HG03354 (cell line): ENCODE results near the gene OCLN.
A peak's percentile ranks its signal among the peaks of the same experiment; 100 is the strongest.
"Not testable (repeated sequence)": the region's sequence is repeated elsewhere in the genome, so short reads cannot be mapped to it uniquely, and the experiment has no call there.

ENCODE experiments used
- ATAC-seq: cut with Tn5 transposase; IDR thresholded peaks from one replicate; pipeline ENCODE4 v1.9.1; 2021; ENCODE audit warnings: mild to moderate bottlenecking; ENCODE audit not compliant: unreplicated experiment, poor library complexity, severe bottlenecking

The OCLN gene

GRCh38 chr5:69525490-69525889 lies 32.9 kb downstream of the OCLN start:
- ATAC-seq, result no peak

- ATAC-seq, result no peak
Measured at GRCh38 chr5:69526660-69527059, 34.1 kb downstream of the OCLN start.

- no peak for ATAC-seq
Measured at GRCh38 chr5:69527128-69527770, 34.7 kb downstream of the OCLN start.

- no peak for ATAC-seq
Measured at GRCh38 chr5:69528035-69528434, 35.4 kb downstream of the OCLN start.

- no peak for ATAC-seq
Measured at GRCh38 chr5:69528609-69529008, 36.0 kb downstream of the OCLN start.

GRCh38 chr5:69530561-69531405 lies 38.2 kb downstream of the OCLN start:
- no peak for ATAC-seq

GRCh38 chr5:69531406-69531801 lies 38.8 kb downstream of the OCLN start:
- no peak for ATAC-seq

- ATAC-seq, result not testable (repeated sequence)
Measured at GRCh38 chr5:69537911-69538310, 45.3 kb downstream of the OCLN start.

GRCh38 chr5:69538735-69539134 lies 46.1 kb downstream of the OCLN start:
- not testable (repeated sequence) for ATAC-seq

- ATAC-seq, result not testable (repeated sequence)
Measured at GRCh38 chr5:69541347-69541746, 48.8 kb downstream of the OCLN start.

- not testable (repeated sequence) for ATAC-seq
Measured at GRCh38 chr5:69542838-69543618, 50.4 kb downstream of the OCLN start.

GRCh38 chr5:69544602-69545001 lies 52.0 kb downstream of the OCLN start:
- ATAC-seq, result not testable (repeated sequence)

GRCh38 chr5:69559908-69560330 lies 67.3 kb downstream of the OCLN start, which contains the start of gene GTF2H2C:
GTF2H2C (plus strand) TSS chr5:69560191; CDS start chr5:69565133, 4,942 bp downstream.
- ATAC-seq, result peak; percentile 99

- not testable (repeated sequence) for ATAC-seq
Measured at GRCh38 chr5:69560587-69561431, 68.2 kb downstream of the OCLN start.

- ATAC-seq, result not testable (repeated sequence)
Measured at GRCh38 chr5:69566172-69566571, 73.6 kb downstream of the OCLN start.

GRCh38 chr5:69568072-69568471 lies 75.5 kb downstream of the OCLN start:
- not testable (repeated sequence) for ATAC-seq

GRCh38 chr5:69583356-69583755 lies 90.8 kb downstream of the OCLN start:
- ATAC-seq, result not testable (repeated sequence)

GRCh38 chr5:69596114-69596840 lies 103.7 kb downstream of the OCLN start:
- not testable (repeated sequence) for ATAC-seq

GRCh38 chr5:69601947-69602346 lies 109.4 kb downstream of the OCLN start:
- peak; percentile 78 for ATAC-seq
